Osteocyte (in vitro differentiated cells): ENCODE results near the gene CASP4. TPM values are rescaled to one million over a fixed set of nuclear protein-coding genes. Genes with fewer than 3 reads are reported as not detected.
"Not testable (repeated sequence)": the region's sequence is repeated elsewhere in the genome, so short reads cannot be mapped to it uniquely, and the experiment has no call there.

Experiments
- DNase-seq: peaks from one replicate; pipeline ENCODE4 v3.0.0; 2021; ENCODE audit warnings: mixed read lengths; ENCODE audit not compliant: unreplicated experiment; ENCODE audit errors: extremely low spot score
- H3K27ac Mint-ChIP-seq: one replicate; pipeline ENCODE4 v1.8.0; 2021; ENCODE audit warnings: mild to moderate bottlenecking, mixed read lengths; ENCODE audit not compliant: unreplicated experiment
- H3K27me3 Mint-ChIP-seq: one replicate; pipeline ENCODE4 v1.8.0; 2021; ENCODE audit warnings: mixed read lengths; ENCODE audit not compliant: unreplicated experiment
- H3K36me3 Mint-ChIP-seq: one replicate; pipeline ENCODE4 v1.8.0; 2021; ENCODE audit warnings: mixed read lengths; ENCODE audit not compliant: unreplicated experiment
- H3K4me1 Mint-ChIP-seq: one replicate; pipeline ENCODE4 v1.8.0; 2021; ENCODE audit warnings: mixed read lengths; ENCODE audit not compliant: unreplicated experiment
- H3K4me3 Mint-ChIP-seq: one replicate; pipeline ENCODE4 v1.8.0; 2021; ENCODE audit warnings: mild to moderate bottlenecking, moderate library complexity, mixed read lengths; ENCODE audit not compliant: unreplicated experiment
- H3K9me3 Mint-ChIP-seq: one replicate; pipeline ENCODE4 v1.8.0; 2021; ENCODE audit warnings: mixed read lengths; ENCODE audit not compliant: unreplicated experiment
- total RNA-seq: library from RNA; stranded (reverse); gene quantifications from 2 replicates; pipeline ENCODE4 v1.2.1, GENCODE V29; 2021
- TF ChIP-seq, protein P1 (sequence below): fragments of 200-600 bp; sonication (generic); IDR thresholded peaks from 2 replicates; pipeline ENCODE4 v1.5.0; 2021; ENCODE audit warnings: antibody characterized with exemption, mild to moderate bottlenecking, moderate library complexity

CASP4 gene
- total RNA-seq, 1 donor from 2014 or later, result 25.1 TPM

DNA sequence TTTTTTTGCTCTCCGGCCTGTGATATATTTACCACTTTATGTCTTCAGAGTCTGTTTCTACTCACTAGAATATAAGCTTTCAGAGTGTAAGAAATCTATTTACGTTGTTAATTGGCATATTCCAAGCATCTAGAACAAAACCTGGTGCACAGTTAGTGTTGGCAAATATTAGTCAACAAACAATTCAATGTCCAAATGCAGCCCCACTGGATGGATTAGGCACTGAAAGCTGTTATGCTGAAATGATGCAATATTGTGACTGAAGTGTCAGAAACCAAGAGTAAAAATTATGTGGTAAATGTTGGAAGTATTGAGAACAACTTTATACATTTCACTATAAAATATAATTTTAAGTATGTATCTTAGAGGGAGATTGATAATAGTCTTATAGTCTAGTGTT is 24.8 kb downstream of the CASP4 start:
- Mint-ChIP-seq H3K27me3 (peaks cover 2% of the 10 kb centered on the region), H3K4me3 (no peak overlapping the region), H3K36me3 (peaks cover 36% of the 10 kb centered on the region), H3K27ac (no peak overlapping the region), H3K4me1 (no peaks in the 10 kb centered on the region), H3K9me3 (no peaks in the 10 kb centered on the region)
- TF ChIP-seq, protein P1, sequence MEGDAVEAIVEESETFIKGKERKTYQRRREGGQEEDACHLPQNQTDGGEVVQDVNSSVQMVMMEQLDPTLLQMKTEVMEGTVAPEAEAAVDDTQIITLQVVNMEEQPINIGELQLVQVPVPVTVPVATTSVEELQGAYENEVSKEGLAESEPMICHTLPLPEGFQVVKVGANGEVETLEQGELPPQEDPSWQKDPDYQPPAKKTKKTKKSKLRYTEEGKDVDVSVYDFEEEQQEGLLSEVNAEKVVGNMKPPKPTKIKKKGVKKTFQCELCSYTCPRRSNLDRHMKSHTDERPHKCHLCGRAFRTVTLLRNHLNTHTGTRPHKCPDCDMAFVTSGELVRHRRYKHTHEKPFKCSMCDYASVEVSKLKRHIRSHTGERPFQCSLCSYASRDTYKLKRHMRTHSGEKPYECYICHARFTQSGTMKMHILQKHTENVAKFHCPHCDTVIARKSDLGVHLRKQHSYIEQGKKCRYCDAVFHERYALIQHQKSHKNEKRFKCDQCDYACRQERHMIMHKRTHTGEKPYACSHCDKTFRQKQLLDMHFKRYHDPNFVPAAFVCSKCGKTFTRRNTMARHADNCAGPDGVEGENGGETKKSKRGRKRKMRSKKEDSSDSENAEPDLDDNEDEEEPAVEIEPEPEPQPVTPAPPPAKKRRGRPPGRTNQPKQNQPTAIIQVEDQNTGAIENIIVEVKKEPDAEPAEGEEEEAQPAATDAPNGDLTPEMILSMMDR, result no peak
- no peak for DNase-seq

DNA sequence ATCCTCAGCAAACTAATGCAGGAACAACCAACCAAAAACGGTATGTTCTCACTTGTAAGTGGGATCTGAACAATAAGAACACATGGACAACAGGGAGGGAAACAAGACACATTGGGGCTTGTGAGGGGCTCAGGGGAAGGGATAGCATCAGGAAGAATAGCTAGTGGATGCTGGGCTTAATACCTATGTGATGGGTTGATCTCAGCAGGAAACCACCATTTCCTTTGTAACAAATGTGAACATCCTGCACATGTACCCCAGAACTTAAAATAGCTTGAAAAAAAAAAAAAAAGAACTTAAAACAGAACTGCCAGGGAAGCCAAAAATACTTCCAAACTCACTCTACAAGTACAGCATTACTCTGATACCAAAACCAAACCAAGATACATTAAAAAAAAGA is 33.8 kb downstream of the CASP4 start:
- peaks cover 27% of the 10 kb centered on the region for H3K9me3 Mint-ChIP-seq
- H3K27me3 Mint-ChIP-seq, result peaks cover 31% of the 10 kb centered on the region
- TF ChIP-seq, protein P1, result no peak
- H3K4me3 Mint-ChIP-seq, result no peak overlapping the region
- no peak for DNase-seq
- H3K27ac Mint-ChIP-seq, result no peak overlapping the region
- no peaks in the 10 kb centered on the region for H3K4me1 Mint-ChIP-seq
- H3K36me3 Mint-ChIP-seq, result peaks cover 3% of the 10 kb centered on the region

DNA sequence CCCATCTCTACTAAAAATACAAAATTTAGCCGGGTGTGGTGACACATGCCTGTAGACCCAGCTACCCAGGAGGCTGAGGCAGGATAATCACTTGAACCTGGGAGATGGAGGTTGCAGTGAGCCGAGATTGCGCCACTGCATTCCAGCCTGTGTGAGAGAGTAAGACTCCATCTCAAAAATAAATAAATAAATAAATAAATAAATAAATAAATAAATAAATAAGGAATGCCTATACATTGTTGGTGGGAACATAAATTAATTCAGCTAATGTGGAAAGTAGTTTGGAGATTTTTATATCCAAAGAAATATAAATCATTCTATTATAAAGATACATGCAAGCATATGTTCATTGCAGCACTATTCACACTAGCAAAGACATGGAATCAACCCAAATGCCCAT is 34.3 kb downstream of the CASP4 start:
- Mint-ChIP-seq H3K27me3 (peaks cover 31% of the 10 kb centered on the region), H3K9me3 (peaks cover 31% of the 10 kb centered on the region)
- H3K4me1 Mint-ChIP-seq, DNase-seq, H3K4me3 Mint-ChIP-seq, H3K36me3 Mint-ChIP-seq, H3K27ac Mint-ChIP-seq: not testable (repeated sequence)

DNA sequence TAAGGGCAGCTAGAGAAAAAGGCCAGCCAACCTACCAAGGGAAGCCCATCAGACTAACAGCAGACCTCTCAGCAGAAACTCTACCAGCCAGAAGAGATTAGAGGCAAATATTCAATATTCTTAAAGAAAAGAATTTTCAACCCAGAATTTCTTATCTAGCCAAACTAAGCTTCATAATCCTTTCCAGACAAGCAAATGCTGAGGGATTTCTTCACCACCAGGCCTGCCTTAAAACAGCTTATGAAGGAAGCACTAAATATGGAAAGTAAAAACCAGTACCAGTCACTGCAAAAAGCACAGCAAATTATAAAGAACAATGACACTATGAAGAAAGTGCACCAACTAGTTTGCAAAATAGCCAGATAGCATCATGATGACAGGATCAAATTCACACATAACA is 39.6 kb downstream of the CASP4 start:
- no peak overlapping the region for H3K27ac Mint-ChIP-seq
- DNase-seq, result no peak
- TF ChIP-seq, protein P1, result no peak

DNA sequence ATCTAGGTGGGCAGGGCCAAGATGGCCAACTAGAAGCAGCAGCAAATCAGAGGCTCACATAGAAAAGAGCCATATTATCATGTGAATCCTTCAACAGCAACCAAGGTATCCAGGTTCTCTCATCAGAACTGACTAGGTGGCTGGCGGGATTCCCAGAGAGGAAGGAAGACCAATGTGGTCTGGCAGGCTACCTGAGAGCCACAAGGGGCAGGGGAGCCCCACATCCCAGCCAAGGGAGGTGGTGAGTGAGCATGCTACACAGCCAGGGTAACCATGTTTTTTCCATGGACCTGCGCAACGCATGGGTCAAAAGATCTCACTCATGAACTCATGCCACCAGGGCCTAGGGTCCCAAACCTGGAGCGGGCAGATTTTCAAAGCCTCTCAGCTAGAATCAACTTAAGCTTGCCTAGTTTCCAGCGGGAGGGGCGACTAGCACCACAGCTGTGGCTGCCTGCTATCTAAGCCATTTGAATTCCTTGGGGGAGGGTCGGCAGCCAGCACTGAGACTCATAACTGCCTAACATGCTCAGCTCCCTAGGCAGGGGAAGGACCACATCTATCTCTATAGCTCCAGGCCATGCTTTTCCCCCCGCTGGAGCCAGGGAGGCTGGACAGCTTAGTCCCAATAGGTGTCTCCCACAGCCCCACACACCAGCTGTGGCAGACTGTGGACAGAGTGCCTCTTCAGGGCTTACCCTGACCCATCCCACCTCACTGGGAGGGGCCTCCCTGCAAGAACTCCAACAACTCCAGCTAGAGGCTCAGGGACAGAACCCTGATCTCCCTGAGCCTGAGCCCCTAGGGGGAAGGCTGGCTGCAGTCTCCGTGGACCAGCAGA is 41.4 kb downstream of the CASP4 start:
- Mint-ChIP-seq H3K9me3 (peaks cover 40% of the 10 kb centered on the region), H3K4me1 (no peaks in the 10 kb centered on the region), H3K36me3 (peaks cover 6% of the 10 kb centered on the region), H3K4me3 (no peak overlapping the region), H3K27me3 (peaks cover 18% of the 10 kb centered on the region), H3K27ac (no peak overlapping the region)
- no peak for DNase-seq
- TF ChIP-seq, protein P1, result no peak

More for the DNA sequence above, 39.6 kb downstream of the CASP4 start:
- peaks cover 7% of the 10 kb centered on the region for H3K36me3 Mint-ChIP-seq
- no peak overlapping the region for H3K4me3 Mint-ChIP-seq
- H3K9me3 Mint-ChIP-seq, result peaks cover 37% of the 10 kb centered on the region
- no peaks in the 10 kb centered on the region for H3K4me1 Mint-ChIP-seq
- H3K27me3 Mint-ChIP-seq, result peaks cover 22% of the 10 kb centered on the region
